A673 (cell line): ENCODE measurements around the gene EHD1. TPM values are rescaled to one million over a fixed set of nuclear protein-coding genes. Genes with fewer than 3 reads are reported as not detected.

ENCODE experiments used
- BruUV-seq: library from RNA; stranded (reverse); fragments of 400-500 nt; replicated peaks from 2 replicates; lab custom pipeline; 2021; lab: Mats Ljungman, UMichigan
- CTCF ChIA-PET: fragments of 300-600 bp; sonication (Branson Sonifier 250); formaldehyde crosslinking; loops from one replicate; lab custom pipeline; 2022; ENCODE audit warnings: antibody characterized with exemption; lab: Charles Lee
- POLR2A ChIA-PET: fragments of 300-600 bp; sonication (Branson Sonifier 250); formaldehyde crosslinking; loops from one replicate; lab custom pipeline; 2022; ENCODE audit warnings: antibody characterized with exemption; ENCODE audit not compliant: low non-redundant PET; lab: Charles Lee
- DNase-seq: peaks from one replicate; pipeline ENCODE4 v3.0.0-alpha.2; 2015; ENCODE audit warnings: low spot score
- H3K27ac ChIP-seq: fragments of 200-600 bp; sonication (generic); 2 replicates; pipeline ENCODE4 v1.5.1; 2016; ENCODE audit warnings: mixed run types, low read depth, mild to moderate bottlenecking, mixed read lengths, antibody characterized with exemption, low read length; ENCODE audit not compliant: poor library complexity, severe bottlenecking
- H3K27me3 ChIP-seq: fragments of 200-600 bp; sonication (generic); replicated peaks from 2 replicates; pipeline ENCODE4 v1.6.1; 2017; ENCODE audit warnings: mixed run types, low read depth, mild to moderate bottlenecking, mixed read lengths, antibody characterized with exemption, low read length; ENCODE audit not compliant: insufficient read depth, poor library complexity
- H3K36me3 ChIP-seq: fragments of 200-600 bp; sonication (generic); 2 replicates; pipeline ENCODE4 v1.6.1; 2016; ENCODE audit warnings: mixed run types, mild to moderate bottlenecking, mixed read lengths, antibody characterized with exemption, low read length; ENCODE audit not compliant: insufficient read depth, poor library complexity, severe bottlenecking
- H3K4me1 ChIP-seq: fragments of 200-600 bp; sonication (generic); 2 replicates; pipeline ENCODE4 v1.6.1; 2017; ENCODE audit warnings: mixed run types, mild to moderate bottlenecking, mixed read lengths, antibody characterized with exemption, low read length; ENCODE audit not compliant: insufficient read depth, poor library complexity, severe bottlenecking
- H3K4me3 ChIP-seq: fragments of 200-600 bp; sonication (generic); 2 replicates; pipeline ENCODE4 v1.5.1; 2016; ENCODE audit warnings: low read depth, mixed run types, mild to moderate bottlenecking, mixed read lengths, low read length; ENCODE audit not compliant: poor library complexity, severe bottlenecking
- H3K9me3 ChIP-seq: fragments of 200-600 bp; sonication (generic); 2 replicates; pipeline ENCODE4 v1.6.1; 2016; ENCODE audit warnings: mixed run types, low read depth, mild to moderate bottlenecking, mixed read lengths, antibody characterized with exemption, low read length; ENCODE audit not compliant: poor library complexity, severe bottlenecking
- EZH2 ChIP-seq: fragments of 200-600 bp; sonication (generic); IDR thresholded peaks from 2 replicates; pipeline ENCODE4 v1.6.1; 2017; ENCODE audit warnings: borderline replicate concordance, low read depth, mild to moderate bottlenecking, mixed read lengths, antibody characterized with exemption, low read length; ENCODE audit not compliant: poor library complexity, severe bottlenecking
- intact Hi-C: fragments of 100-400 bp; cut with micrococcal nuclease; formaldehyde crosslinking; loops from one replicate; pipeline ENCODE4 v1.10.0; 2022; ENCODE audit not compliant: unreplicated experiment
- total RNA-seq: library from RNA; stranded (reverse); gene quantifications from 2 replicates; pipeline ENCODE4 v1.2.3, GENCODE V29; 2021
- TF ChIP-seq, protein P1 (sequence below): fragments of 300-800, 200-600 bp; sonication (generic); conservative IDR thresholded peaks from 2 replicates; pipeline ENCODE4 v1.5.1; 2017; ENCODE audit warnings: low read depth, mild to moderate bottlenecking, antibody characterized with exemption, low read length, moderate library complexity, mixed read lengths

The EHD1 gene
- total RNA-seq, 1 experiment from 2014 or later = 63.1 TPM

DNA sequence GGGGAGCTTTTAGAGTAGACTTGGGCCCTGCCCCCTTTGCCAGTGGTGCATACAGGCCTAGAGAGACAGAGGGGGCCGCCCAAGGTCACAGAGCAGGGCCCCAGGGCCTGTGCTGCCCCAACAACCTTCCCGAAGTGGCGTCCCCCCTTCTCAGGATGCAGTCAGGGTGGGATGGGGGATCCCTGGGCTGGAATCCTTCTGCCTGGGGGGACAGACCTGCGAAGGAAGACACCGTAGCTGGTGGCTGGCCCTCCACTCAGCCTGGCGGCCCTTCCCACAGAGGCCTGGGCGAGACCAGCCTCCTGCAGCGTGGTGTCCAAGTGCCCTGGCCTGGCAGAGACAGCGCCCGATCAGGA lies 14.4 kb upstream of the EHD1 start:
- no peaks in the 10 kb centered on the region for H3K36me3 ChIP-seq
- ChIA-PET CTCF (no interaction called here), POLR2A (no interaction called here)
- no peak for DNase-seq
- no peak overlapping the region for H3K27ac ChIP-seq
- TF ChIP-seq EZH2 = no peak
- TF ChIP-seq, protein P1, sequence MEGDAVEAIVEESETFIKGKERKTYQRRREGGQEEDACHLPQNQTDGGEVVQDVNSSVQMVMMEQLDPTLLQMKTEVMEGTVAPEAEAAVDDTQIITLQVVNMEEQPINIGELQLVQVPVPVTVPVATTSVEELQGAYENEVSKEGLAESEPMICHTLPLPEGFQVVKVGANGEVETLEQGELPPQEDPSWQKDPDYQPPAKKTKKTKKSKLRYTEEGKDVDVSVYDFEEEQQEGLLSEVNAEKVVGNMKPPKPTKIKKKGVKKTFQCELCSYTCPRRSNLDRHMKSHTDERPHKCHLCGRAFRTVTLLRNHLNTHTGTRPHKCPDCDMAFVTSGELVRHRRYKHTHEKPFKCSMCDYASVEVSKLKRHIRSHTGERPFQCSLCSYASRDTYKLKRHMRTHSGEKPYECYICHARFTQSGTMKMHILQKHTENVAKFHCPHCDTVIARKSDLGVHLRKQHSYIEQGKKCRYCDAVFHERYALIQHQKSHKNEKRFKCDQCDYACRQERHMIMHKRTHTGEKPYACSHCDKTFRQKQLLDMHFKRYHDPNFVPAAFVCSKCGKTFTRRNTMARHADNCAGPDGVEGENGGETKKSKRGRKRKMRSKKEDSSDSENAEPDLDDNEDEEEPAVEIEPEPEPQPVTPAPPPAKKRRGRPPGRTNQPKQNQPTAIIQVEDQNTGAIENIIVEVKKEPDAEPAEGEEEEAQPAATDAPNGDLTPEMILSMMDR = no peak
- H3K27me3 ChIP-seq = no peaks in the 10 kb centered on the region
- no peak overlapping the region for H3K4me3 ChIP-seq
- no TSS peak for BruUV-seq
- H3K9me3 ChIP-seq = no peaks in the 10 kb centered on the region
- no peaks in the 10 kb centered on the region for H3K4me1 ChIP-seq
- intact Hi-C loops = no loop called here

DNA sequence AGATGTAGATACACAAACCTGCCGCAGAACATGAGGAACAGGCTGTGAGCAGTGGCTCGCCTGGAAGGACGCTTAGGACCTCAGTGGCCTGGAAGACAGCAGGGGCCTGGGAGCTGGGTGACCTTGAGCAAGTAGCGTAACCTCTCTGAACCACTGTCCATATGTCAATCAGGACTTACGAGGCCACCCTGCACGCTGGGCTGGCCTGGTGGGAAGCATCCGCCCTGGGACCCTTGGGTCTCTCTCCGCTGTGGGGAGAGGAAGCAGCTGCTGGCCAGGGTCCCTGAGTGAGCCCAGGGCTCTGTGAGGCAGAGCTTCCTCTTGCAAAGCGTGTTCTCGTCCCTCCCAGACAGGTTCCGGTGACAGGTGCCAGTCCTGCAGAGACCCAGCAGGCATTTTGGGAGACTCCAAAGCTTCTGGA lies 14.0 kb upstream of the EHD1 start:
- ChIA-PET CTCF (no interaction called here), POLR2A (no interaction called here)
- DNase-seq = no peak
- Histone ChIP-seq H3K36me3 (no peaks in the 10 kb centered on the region), H3K27me3 (no peaks in the 10 kb centered on the region), H3K9me3 (no peaks in the 10 kb centered on the region), H3K4me1 (no peaks in the 10 kb centered on the region), H3K27ac (no peak overlapping the region), H3K4me3 (no peak overlapping the region)
- BruUV-seq = no TSS peak
- TF ChIP-seq, protein P1 = no peak
- TF ChIP-seq EZH2 = no peak
- intact Hi-C loops = no loop called here

DNA sequence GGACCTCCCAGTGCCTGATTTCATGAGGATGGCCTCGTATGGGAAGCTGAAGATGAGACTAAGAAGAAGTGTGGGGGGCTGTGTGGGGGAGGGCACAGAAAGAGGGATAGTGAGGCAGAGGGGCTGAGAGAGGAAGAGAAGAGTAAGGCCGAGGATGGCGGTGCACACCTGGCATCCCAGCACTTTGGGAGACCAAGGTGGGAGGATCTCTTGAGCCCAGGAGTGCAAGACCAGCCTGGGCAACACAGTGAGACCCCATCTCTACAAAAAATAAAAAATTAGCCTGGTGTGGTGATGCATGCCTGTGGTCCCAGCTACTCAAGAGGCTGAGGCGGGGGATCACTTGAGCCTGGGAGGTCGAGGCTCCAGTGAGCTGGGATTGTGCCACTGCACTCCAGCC lies 13.5 kb upstream of the EHD1 start:
- no peaks in the 10 kb centered on the region for H3K27me3 ChIP-seq
- no peak for TF ChIP-seq EZH2
- TF ChIP-seq, protein P1 = no peak
- H3K4me3 ChIP-seq = no peak overlapping the region
- H3K27ac ChIP-seq = no peak overlapping the region
- BruUV-seq = no TSS peak
- intact Hi-C loops = no loop called here
- CTCF ChIA-PET = interaction anchor here (0.8 kb wide), 1 partner anchor 11 kb away, joined by 3 read pairs; no protein-coding TSS in a partner anchor
- no peaks in the 10 kb centered on the region for H3K4me1 ChIP-seq
- H3K36me3 ChIP-seq = no peaks in the 10 kb centered on the region
- POLR2A ChIA-PET = no interaction called here
- no peak for DNase-seq
- H3K9me3 ChIP-seq = no peaks in the 10 kb centered on the region
